Ovary (tissue), 9 donors: ENCODE measurements around the gene SRRT. TPM values are rescaled to one million over a fixed set of nuclear protein-coding genes. Genes with fewer than 3 reads are reported as not detected.
"Not testable (repeated sequence)": the region's sequence is repeated elsewhere in the genome, so short reads cannot be mapped to it uniquely, and the experiment has no call there.

Source experiments
- DNase-seq, 5 donors: peaks; one replicate each; pipeline ENCODE4 v3.0.0-alpha.2; 2019 to 2020
- H3K27ac ChIP-seq, 2 donors: fragments of 200-600 bp; one replicate each; pipeline versions ENCODE4 v1.5.1 to v1.8.0; 2019 to 2022
- H3K27me3 ChIP-seq: fragments of 200-600 bp; one replicate; pipeline ENCODE4 v1.8.0; 2022
- H3K36me3 ChIP-seq: fragments of 200-600 bp; sonication (generic); one replicate; pipeline ENCODE4 v1.5.1; 2019
- H3K4me1 ChIP-seq: one replicate; pipeline ENCODE4 v1.8.1; 2013; ENCODE audit warnings: mild to moderate bottlenecking, moderate library complexity; ENCODE audit not compliant: insufficient read depth
- H3K4me3 ChIP-seq: fragments of 200-600 bp; sonication (generic); one replicate; pipeline ENCODE4 v1.5.1; 2017
- H3K9me3 ChIP-seq, 2 donors: fragments of 200-600 bp in 1 of 2; sonication (generic) in 1 of 2; one replicate each; pipeline versions ENCODE4 v1.5.1 to v1.8.1; 2013 to 2019; ENCODE audit warnings: mild to moderate bottlenecking in 1 of 2, moderate library complexity in 1 of 2
- EP300 ChIP-seq: sonication (generic); formaldehyde crosslinking; IDR thresholded peaks from one replicate; pipeline ENCODE4 v1.6.1; 2017; ENCODE audit warnings: antibody characterized with exemption
- POLR2A ChIP-seq: fragments of 450-650 bp; IDR thresholded peaks from one replicate; pipeline ENCODE4 v1.6.1; 2017; ENCODE audit warnings: antibody characterized with exemption, mild to moderate bottlenecking, moderate library complexity
- WGBS, 3 donors: extraction: QIAGEN DNeasy Blood & Tissue Kit in 1 of 3; methylation state at CpG; one replicate each; pipeline versions ENCODE4 v1.1.5 to v1.1.7; 2013 to 2017; 5-methylcytosine and 5-hydroxymethylcytosine counted together
- intact Hi-C, 4 donors: fragments of 100-400 bp; cut with DNase I; formaldehyde crosslinking; loops; one replicate each; pipeline versions ENCODE4 v1.11.0 to v1.15.1; 2022 to 2023
- polyA plus RNA-seq, 2 donors: library from polyadenylated mRNA; stranded (reverse); fragments of 200-250 nt in 1 of 2; fragments of 350-450 nt in 1 of 2; fragmentation: Illumina TruSeq in 1 of 2; extraction: RNeasy Lipid Tissue Mini Kit (QIAGEN cat#74804) in 1 of 2; gene quantifications; one replicate each; pipeline ENCODE4 v1.2.3, GENCODE V29; 2013 to 2014
- total RNA-seq, 7 donors: library from RNA; depleted of rRNA in 2 of 7; stranded (reverse); fragments of >200 nt in 2 of 7; fragmentation: NEBNext Ultra II Directional in 3 of 7; extraction: Animal tissue kit (Norgen Biotek cat#: 25700) in 3 of 7; gene quantifications; one replicate each; pipeline versions ENCODE4 v1.1.0 to v1.2.4, GENCODE V29; 2016 to 2023
- TF ChIP-seq, protein P1 (sequence below), 3 donors: fragments of 450-650 bp in 2 of 3; fragments of 200-600 bp in 1 of 3; IDR thresholded peaks; one replicate each; pipeline versions ENCODE4 v1.5.1 to v1.8.0; 2016 to 2022; ENCODE audit warnings: antibody characterized with exemption in 3 of 3, mild to moderate bottlenecking in 1 of 3
- donor health status: DM: no; HTN: no; CAD: no; lungs with moderate emphysema.
- donor health status: DM: no; HTN: no; CAD: no.
- donor health status: Bipolar disorder and iron deficiency.
- donor health status: DM: yes; HTN: yes; CAD: no.
- donor health status: DM: no; HTN: no; CAD: no.
- donor health status: DM: yes; HTN: yes; CAD: no.

Gene SRRT
- total and polyA plus RNA-seq, 9 donors, result 45.8 to 191 (median 135) TPM

DNA sequence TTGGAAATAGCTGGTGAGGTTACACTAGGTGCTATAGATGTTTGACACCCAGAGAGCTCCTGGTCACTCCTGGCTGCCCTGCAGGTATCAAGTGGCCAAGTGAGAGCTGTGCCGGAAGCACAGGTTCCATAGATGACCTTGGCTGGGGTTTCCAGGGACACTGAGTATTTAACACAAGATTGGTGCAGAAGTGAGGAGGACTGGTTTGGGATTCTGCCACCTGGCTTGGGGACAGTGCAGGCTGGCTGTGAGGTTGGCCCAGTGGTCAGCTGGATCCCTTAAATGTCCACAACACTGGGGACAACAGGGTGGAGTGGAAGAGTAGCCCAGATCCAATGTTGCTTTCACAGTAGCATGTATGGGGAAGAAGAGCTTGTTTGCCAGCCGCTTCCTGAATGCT, 26.1 kb downstream of the SRRT start:
- no peak for DNase-seq
- H3K4me1 ChIP-seq, result peaks cover 5% of the 10 kb centered on the region
- H3K36me3 ChIP-seq, result no peaks in the 10 kb centered on the region
- no peak overlapping the region for H3K4me3 ChIP-seq
- no peaks in the 10 kb centered on the region for H3K27me3 ChIP-seq
- 56 to 71% (median 61%) methylated on average over 2 of the region's 2 CpGs for WGBS, 3 donors
- H3K27ac ChIP-seq, result no peak overlapping the region
- intact Hi-C loops, result loop anchor here in 1 of 4 donors (5.0 kb wide), 1 partner anchor 156 kb away; no protein-coding TSS in a partner anchor
- H3K9me3 ChIP-seq, result no peaks in the 10 kb centered on the region
- TF ChIP-seq, protein P1, sequence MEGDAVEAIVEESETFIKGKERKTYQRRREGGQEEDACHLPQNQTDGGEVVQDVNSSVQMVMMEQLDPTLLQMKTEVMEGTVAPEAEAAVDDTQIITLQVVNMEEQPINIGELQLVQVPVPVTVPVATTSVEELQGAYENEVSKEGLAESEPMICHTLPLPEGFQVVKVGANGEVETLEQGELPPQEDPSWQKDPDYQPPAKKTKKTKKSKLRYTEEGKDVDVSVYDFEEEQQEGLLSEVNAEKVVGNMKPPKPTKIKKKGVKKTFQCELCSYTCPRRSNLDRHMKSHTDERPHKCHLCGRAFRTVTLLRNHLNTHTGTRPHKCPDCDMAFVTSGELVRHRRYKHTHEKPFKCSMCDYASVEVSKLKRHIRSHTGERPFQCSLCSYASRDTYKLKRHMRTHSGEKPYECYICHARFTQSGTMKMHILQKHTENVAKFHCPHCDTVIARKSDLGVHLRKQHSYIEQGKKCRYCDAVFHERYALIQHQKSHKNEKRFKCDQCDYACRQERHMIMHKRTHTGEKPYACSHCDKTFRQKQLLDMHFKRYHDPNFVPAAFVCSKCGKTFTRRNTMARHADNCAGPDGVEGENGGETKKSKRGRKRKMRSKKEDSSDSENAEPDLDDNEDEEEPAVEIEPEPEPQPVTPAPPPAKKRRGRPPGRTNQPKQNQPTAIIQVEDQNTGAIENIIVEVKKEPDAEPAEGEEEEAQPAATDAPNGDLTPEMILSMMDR (IDR thresholded peaks at IDR 0.05), result no peak
- TF ChIP-seq EP300 (no peak), POLR2A (no peak)

DNA sequence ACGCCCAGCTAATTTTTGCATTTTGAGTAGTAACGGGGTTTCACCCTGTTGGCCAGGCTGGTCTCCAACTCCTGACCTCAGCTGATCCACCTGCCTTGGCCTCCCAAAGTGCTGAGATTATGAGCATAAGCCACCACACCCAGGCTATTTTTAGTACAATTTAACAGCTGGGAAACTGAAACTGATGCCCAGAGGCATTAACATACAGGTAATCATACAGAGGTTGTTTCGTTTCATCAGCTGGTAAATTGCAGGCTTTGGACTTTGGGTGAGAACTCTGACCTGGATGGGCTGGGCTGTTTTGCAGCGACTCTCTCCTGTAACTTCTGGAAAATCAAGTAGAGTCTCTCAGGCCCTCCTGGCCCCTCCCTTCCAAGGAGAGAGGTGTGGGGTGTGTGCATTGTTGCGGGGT, 27.0 kb downstream of the SRRT start:
- no peaks in the 10 kb centered on the region for H3K9me3 ChIP-seq
- H3K36me3 ChIP-seq, result no peaks in the 10 kb centered on the region
- intact Hi-C loops, result loop anchor here in 1 of 4 donors (5.0 kb wide), 1 partner anchor 155 kb away; no protein-coding TSS in a partner anchor
- no peak for DNase-seq
- no peak overlapping the region for H3K27ac ChIP-seq
- H3K4me3 ChIP-seq, result no peak overlapping the region
- no peak for TF ChIP-seq POLR2A
- TF ChIP-seq, protein P1 (IDR thresholded peaks at IDR 0.05), result no peak
- TF ChIP-seq EP300, result no peak
- peaks cover 2% of the 10 kb centered on the region for H3K4me1 ChIP-seq
- WGBS, 3 donors, result 66 to 73% (median 72%) methylated on average over 5 of the region's 5 CpGs
- no peaks in the 10 kb centered on the region for H3K27me3 ChIP-seq

DNA sequence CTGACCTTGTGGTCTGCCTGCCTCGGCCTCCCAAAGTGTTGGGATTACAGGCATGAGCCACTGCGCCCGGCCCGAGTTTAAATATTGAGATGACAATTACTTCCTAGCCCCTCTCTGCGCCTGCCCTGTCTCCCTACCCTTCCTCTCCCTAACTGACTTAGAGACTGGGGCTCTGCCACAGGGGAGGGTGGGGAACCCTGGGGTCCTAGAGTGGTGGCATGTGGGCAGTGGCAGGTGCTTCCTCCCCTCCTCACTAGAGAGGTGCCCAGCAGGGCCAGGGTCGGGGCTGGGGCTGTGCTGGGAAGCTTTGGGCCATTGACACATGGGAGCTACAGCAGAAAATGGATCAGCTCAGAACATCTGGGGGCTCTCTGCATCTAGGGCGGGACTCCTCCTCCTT, 27.7 kb downstream of the SRRT start:
- Histone ChIP-seq H3K36me3 (no peaks in the 10 kb centered on the region), H3K4me1 (no peaks in the 10 kb centered on the region), H3K27ac (no peak overlapping the region), H3K4me3 (no peak overlapping the region), H3K27me3 (no peaks in the 10 kb centered on the region), H3K9me3 (no peaks in the 10 kb centered on the region)
- no peak for DNase-seq
- intact Hi-C loops, result loop anchor here in 1 of 4 donors (5.0 kb wide), 1 partner anchor 155 kb away; no protein-coding TSS in a partner anchor
- 78 to 85% (median 79%) methylated on average over 7 of the region's 7 CpGs for WGBS, 3 donors
- no peak for TF ChIP-seq POLR2A
- no peak for TF ChIP-seq EP300
- TF ChIP-seq, protein P1 (IDR thresholded peaks at IDR 0.05), result no peak

DNA sequence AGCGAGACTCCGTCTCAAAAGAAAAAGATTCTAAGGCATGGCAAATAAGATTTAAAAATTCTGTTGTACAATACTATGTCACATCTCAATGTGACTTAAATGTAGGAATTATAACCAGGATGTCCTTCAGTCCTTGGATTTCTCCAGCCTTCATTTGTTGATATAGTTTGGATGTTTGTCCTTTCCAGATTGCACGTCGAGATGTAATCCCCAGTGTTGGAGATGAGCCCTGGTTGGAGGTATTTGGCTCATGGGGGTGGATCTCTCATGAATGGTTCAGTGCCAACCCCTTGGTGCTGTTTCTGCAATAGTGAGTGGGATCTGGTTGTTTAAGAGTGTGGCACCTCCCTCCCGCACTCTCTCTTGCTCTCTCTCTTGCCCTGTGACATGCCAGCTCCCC, 33.6 kb downstream of the SRRT start:
- H3K27me3 ChIP-seq, result no peaks in the 10 kb centered on the region
- no peaks in the 10 kb centered on the region for H3K36me3 ChIP-seq
- no peak overlapping the region for H3K4me3 ChIP-seq
- DNase-seq, result no peak
- no peak overlapping the region for H3K27ac ChIP-seq
- no peaks in the 10 kb centered on the region for H3K4me1 ChIP-seq
- WGBS, 3 donors, result 92 to 96% (median 95%) methylated on average over 5 of the region's 5 CpGs
- TF ChIP-seq, protein P1 (IDR thresholded peaks at IDR 0.05), result no peak
- TF ChIP-seq EP300, result no peak
- no peak for TF ChIP-seq POLR2A
- H3K9me3 ChIP-seq, result no peaks in the 10 kb centered on the region
- intact Hi-C loops, result no loop called here

DNA sequence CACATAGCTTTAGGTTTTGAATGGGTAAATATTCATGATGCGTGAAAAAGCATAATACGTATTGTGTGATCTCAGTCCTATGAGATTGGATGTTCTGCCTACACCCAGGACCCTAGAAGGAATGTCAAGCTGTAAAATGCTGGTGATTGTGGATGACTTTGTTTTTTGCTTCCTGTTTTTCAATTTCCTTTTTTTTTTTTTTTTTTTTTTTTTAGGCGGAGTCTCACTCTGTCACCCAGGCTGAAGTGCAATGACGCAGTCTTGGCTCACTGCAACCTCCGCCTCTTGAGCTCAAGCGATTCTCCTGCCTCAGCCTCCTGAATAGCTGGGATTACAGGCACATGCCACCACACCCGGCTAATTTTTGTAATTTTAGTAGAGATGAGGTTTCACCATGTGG, 35.5 kb downstream of the SRRT start:
- intact Hi-C loops, H3K4me1 ChIP-seq, H3K36me3 ChIP-seq, H3K27ac ChIP-seq, DNase-seq, H3K9me3 ChIP-seq, H3K4me3 ChIP-seq, H3K27me3 ChIP-seq: not testable (repeated sequence)
- 84 to 91% (median 91%) methylated on average over 7 of the region's 7 CpGs for WGBS, 3 donors
